Loucy (cell line): Measurements from ENCODE around the gene ARNT2.

Experiments
- H2AFZ ChIP-seq: fragments of 200-600 bp; sonication (generic); 2 replicates; pipeline ENCODE4 v1.6.0; 2016; ENCODE audit warnings: antibody characterized with exemption, mild to moderate bottlenecking, low read length, moderate library complexity
- H3F3A ChIP-seq: fragments of 200-600 bp; 2 replicates; pipeline ENCODE4 v1.6.0; 2016; ENCODE audit warnings: antibody characterized with exemption, low read depth, mild to moderate bottlenecking
- H3K27me3 ChIP-seq: fragments of 200-600 bp; sonication (generic); 2 replicates; pipeline ENCODE4 v1.6.1; 2014; ENCODE audit warnings: low read length, mild to moderate bottlenecking; ENCODE audit not compliant: insufficient read depth, poor library complexity, severe bottlenecking
- H3K36me3 ChIP-seq: fragments of 200-600 bp; sonication (generic); 2 replicates; pipeline ENCODE4 v1.6.1; 2016; ENCODE audit warnings: low read length; ENCODE audit not compliant: insufficient read depth
- H3K4me1 ChIP-seq: fragments of 200-600 bp; sonication (generic); 2 replicates; pipeline ENCODE4 v1.5.1; 2014; ENCODE audit warnings: low read length, mild to moderate bottlenecking; ENCODE audit not compliant: insufficient read depth, poor library complexity, severe bottlenecking
- H3K4me2 ChIP-seq: fragments of 200-600 bp; sonication (generic); 2 replicates; pipeline ENCODE4 v1.6.0; 2014; ENCODE audit warnings: antibody characterized with exemption, low read length, low read depth, mild to moderate bottlenecking; ENCODE audit not compliant: poor library complexity, severe bottlenecking
- H3K4me3 ChIP-seq: fragments of 200-600 bp; sonication (generic); 2 replicates; pipeline ENCODE4 v1.5.1; 2014; ENCODE audit warnings: low read length, mild to moderate bottlenecking, mixed read lengths; ENCODE audit not compliant: poor library complexity, severe bottlenecking
- H3K79me2 ChIP-seq: fragments of 200-600 bp; sonication (generic); 2 replicates; pipeline ENCODE4 v1.6.1; 2014; ENCODE audit warnings: low read length; ENCODE audit not compliant: insufficient read depth
- H3K9ac ChIP-seq: fragments of 200-600 bp; sonication (generic); 2 replicates; pipeline ENCODE4 v1.6.0; 2014; ENCODE audit warnings: mild to moderate bottlenecking, low read depth, low read length, moderate library complexity; ENCODE audit not compliant: poor library complexity, severe bottlenecking
- H3K9me2 ChIP-seq: fragments of 200-600 bp; sonication (generic); replicated peaks from 2 replicates; pipeline ENCODE4 v1.6.1; 2016; ENCODE audit warnings: low read depth, low read length, mixed read lengths
- H3K9me3 ChIP-seq: fragments of 200-600 bp; sonication (generic); 2 replicates; pipeline ENCODE4 v1.6.1; 2014; ENCODE audit warnings: mild to moderate bottlenecking, antibody characterized with exemption, low read length, low read depth; ENCODE audit not compliant: insufficient read depth
- H4K20me1 ChIP-seq: fragments of 200-600 bp; sonication (generic); 2 replicates; pipeline ENCODE4 v1.6.0; 2014; ENCODE audit warnings: antibody characterized with exemption, low read length, mild to moderate bottlenecking; ENCODE audit not compliant: insufficient read depth, poor library complexity, severe bottlenecking
- EZH2phosphoT487 ChIP-seq: fragments of 200-600 bp; IDR thresholded peaks from 2 replicates; pipeline ENCODE4 v1.6.1; 2018; ENCODE audit warnings: antibody characterized with exemption, mild to moderate bottlenecking, moderate library complexity, borderline replicate concordance
- TF ChIP-seq, protein P1 (sequence below): fragments of 200-600 bp; sonication (generic); conservative IDR thresholded peaks from 2 replicates; pipeline ENCODE4 v1.5.1; 2014; ENCODE audit warnings: mild to moderate bottlenecking, antibody characterized with exemption, low read length

The ARNT2 gene

GRCh38 chr15:80494351-80494751 is 90.2 kb downstream of the ARNT2 start:
- no peak overlapping the region for H2AFZ ChIP-seq
- H3K4me1 ChIP-seq = no peaks in the 10 kb centered on the region
- H3F3A ChIP-seq = no peaks in the 10 kb centered on the region
- no peak for TF ChIP-seq EZH2phosphoT487
- TF ChIP-seq, protein P1, sequence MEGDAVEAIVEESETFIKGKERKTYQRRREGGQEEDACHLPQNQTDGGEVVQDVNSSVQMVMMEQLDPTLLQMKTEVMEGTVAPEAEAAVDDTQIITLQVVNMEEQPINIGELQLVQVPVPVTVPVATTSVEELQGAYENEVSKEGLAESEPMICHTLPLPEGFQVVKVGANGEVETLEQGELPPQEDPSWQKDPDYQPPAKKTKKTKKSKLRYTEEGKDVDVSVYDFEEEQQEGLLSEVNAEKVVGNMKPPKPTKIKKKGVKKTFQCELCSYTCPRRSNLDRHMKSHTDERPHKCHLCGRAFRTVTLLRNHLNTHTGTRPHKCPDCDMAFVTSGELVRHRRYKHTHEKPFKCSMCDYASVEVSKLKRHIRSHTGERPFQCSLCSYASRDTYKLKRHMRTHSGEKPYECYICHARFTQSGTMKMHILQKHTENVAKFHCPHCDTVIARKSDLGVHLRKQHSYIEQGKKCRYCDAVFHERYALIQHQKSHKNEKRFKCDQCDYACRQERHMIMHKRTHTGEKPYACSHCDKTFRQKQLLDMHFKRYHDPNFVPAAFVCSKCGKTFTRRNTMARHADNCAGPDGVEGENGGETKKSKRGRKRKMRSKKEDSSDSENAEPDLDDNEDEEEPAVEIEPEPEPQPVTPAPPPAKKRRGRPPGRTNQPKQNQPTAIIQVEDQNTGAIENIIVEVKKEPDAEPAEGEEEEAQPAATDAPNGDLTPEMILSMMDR = no peak
- H3K9ac ChIP-seq = no peak overlapping the region
- H3K4me2 ChIP-seq = no peak overlapping the region
- H3K36me3 ChIP-seq = no peaks in the 10 kb centered on the region
- H3K9me2 ChIP-seq = no peaks in the 10 kb centered on the region
- H3K79me2 ChIP-seq = no peaks in the 10 kb centered on the region
- no peak overlapping the region for H3K4me3 ChIP-seq
- H3K9me3 ChIP-seq = no peaks in the 10 kb centered on the region
- H3K27me3 ChIP-seq = no peaks in the 10 kb centered on the region
- no peaks in the 10 kb centered on the region for H4K20me1 ChIP-seq

DNA sequence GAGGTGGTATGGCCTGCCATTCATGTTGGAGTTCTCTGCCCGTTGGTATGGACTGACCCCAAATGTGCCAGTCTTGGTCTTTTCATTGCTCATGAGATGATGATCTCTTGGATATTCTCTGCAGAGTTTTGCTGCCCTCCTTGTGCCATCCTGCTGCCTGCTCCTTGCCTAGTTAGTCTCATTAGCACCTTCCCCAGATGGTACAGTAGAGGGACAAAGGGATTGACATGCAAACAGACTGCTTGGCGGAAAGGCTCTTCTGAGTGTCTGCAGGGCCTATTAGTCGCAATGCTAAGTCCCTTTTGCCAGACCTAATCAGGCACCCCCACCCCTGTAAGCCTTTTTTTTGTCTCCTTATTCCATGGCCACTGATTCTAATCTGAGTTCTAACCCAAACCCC is 90.6 kb downstream of the ARNT2 start:
- no peaks in the 10 kb centered on the region for H3K9me3 ChIP-seq
- no peaks in the 10 kb centered on the region for H3F3A ChIP-seq
- no peaks in the 10 kb centered on the region for H3K79me2 ChIP-seq
- H3K9ac ChIP-seq = no peak overlapping the region
- no peak for TF ChIP-seq EZH2phosphoT487
- TF ChIP-seq, protein P1 = no peak
- H3K4me3 ChIP-seq = no peak overlapping the region
- H3K36me3 ChIP-seq = no peaks in the 10 kb centered on the region
- no peaks in the 10 kb centered on the region for H3K27me3 ChIP-seq
- no peaks in the 10 kb centered on the region for H3K4me1 ChIP-seq
- no peaks in the 10 kb centered on the region for H3K9me2 ChIP-seq
- no peak overlapping the region for H3K4me2 ChIP-seq
- no peak overlapping the region for H2AFZ ChIP-seq
- H4K20me1 ChIP-seq = no peaks in the 10 kb centered on the region

DNA sequence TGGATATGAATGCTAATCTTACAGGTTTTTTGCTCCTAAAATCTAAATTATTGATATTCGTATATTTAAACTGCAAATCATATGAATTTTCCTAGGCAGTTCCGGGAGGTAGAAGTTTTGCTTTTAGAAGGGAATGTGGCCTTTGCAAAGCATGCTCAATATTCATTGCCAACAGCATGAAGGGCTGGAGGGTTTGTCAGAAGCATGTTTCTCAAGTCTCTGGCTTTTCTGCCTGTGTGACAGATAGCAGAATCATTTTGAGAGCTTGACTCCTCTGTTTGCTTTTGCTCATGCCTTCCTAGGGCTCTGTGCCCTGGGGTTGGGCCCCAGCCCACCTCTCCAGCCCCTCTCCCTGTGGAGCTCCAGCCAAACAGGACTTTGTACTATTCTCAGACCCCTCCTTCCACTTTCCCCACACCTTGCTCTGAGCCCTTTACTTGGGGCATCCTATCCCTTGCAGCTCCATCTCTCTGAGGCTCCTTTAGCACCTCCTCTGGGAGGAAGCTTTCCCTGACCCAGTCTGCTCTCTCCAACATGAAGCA is 91.3 kb downstream of the ARNT2 start:
- no peaks in the 10 kb centered on the region for H3K9me2 ChIP-seq
- H3K4me1 ChIP-seq = no peaks in the 10 kb centered on the region
- H3K9ac ChIP-seq = no peak overlapping the region
- H2AFZ ChIP-seq = no peak overlapping the region
- no peaks in the 10 kb centered on the region for H3K27me3 ChIP-seq
- H3K36me3 ChIP-seq = no peaks in the 10 kb centered on the region
- no peaks in the 10 kb centered on the region for H4K20me1 ChIP-seq
- no peaks in the 10 kb centered on the region for H3F3A ChIP-seq
- no peaks in the 10 kb centered on the region for H3K79me2 ChIP-seq
- H3K4me3 ChIP-seq = no peak overlapping the region
- TF ChIP-seq, protein P1 = no peak
- TF ChIP-seq EZH2phosphoT487 = no peak
- no peaks in the 10 kb centered on the region for H3K9me3 ChIP-seq
- no peak overlapping the region for H3K4me2 ChIP-seq
